Nephron progenitor cell (in vitro differentiated cells): ENCODE results near the gene CDH22.

ENCODE experiments used
- DNase-seq: peaks from one replicate; pipeline ENCODE4 v3.0.0; 2021
- H3K27ac Mint-ChIP-seq: 2 replicates; pipeline ENCODE4 v1.8.0; 2021; ENCODE audit warnings: mild to moderate bottlenecking, moderate library complexity, mixed read lengths
- H3K27me3 Mint-ChIP-seq: 2 replicates; pipeline ENCODE4 v1.8.0; 2021; ENCODE audit warnings: mild to moderate bottlenecking, low read depth, mixed read lengths; ENCODE audit not compliant: poor library complexity
- H3K36me3 Mint-ChIP-seq: 2 replicates; pipeline ENCODE4 v1.8.0; 2021; ENCODE audit warnings: low read depth, mixed read lengths
- H3K4me1 Mint-ChIP-seq: 2 replicates; pipeline ENCODE4 v1.8.0; 2021; ENCODE audit warnings: mixed read lengths
- H3K4me3 Mint-ChIP-seq: 2 replicates; pipeline ENCODE4 v1.8.0; 2021; ENCODE audit warnings: mild to moderate bottlenecking, moderate library complexity, mixed read lengths
- H3K9me3 Mint-ChIP-seq: 2 replicates; pipeline ENCODE4 v1.8.0; 2021; ENCODE audit warnings: mild to moderate bottlenecking, moderate library complexity, mixed read lengths
- TF ChIP-seq, protein P1 (sequence below): fragments of 200-600 bp; sonication (generic); IDR thresholded peaks from 2 replicates; pipeline ENCODE4 v1.5.0; 2021; ENCODE audit warnings: antibody characterized with exemption

CDH22 gene

DNA sequence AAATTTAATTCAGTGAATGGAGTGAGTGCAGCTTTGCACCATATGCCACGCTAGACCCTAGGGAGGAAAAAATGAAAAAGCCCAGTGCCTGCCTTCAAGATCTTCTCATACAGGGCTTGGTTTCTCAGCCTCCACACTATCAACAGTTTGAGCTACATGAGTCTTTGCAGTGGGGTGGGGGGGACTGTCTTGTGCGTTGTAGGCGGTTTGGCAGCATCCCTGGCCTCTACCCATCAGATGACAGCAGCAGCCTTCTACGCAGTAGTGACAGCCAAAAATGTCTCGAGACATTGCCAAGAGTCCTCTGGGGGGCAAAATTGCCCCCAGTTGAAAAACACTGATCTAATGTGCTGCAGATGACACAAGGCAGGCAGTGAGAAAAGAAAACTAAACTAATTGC, 6.2 kb downstream of the CDH22 start:
- no peaks in the 10 kb centered on the region for H3K36me3 Mint-ChIP-seq
- H3K4me1 Mint-ChIP-seq, result no peaks in the 10 kb centered on the region
- H3K27me3 Mint-ChIP-seq, result peaks cover 86% of the 10 kb centered on the region
- H3K9me3 Mint-ChIP-seq, result no peaks in the 10 kb centered on the region
- H3K27ac Mint-ChIP-seq, result no peak overlapping the region
- H3K4me3 Mint-ChIP-seq, result no peak overlapping the region
- DNase-seq, result no peak
- TF ChIP-seq, protein P1, sequence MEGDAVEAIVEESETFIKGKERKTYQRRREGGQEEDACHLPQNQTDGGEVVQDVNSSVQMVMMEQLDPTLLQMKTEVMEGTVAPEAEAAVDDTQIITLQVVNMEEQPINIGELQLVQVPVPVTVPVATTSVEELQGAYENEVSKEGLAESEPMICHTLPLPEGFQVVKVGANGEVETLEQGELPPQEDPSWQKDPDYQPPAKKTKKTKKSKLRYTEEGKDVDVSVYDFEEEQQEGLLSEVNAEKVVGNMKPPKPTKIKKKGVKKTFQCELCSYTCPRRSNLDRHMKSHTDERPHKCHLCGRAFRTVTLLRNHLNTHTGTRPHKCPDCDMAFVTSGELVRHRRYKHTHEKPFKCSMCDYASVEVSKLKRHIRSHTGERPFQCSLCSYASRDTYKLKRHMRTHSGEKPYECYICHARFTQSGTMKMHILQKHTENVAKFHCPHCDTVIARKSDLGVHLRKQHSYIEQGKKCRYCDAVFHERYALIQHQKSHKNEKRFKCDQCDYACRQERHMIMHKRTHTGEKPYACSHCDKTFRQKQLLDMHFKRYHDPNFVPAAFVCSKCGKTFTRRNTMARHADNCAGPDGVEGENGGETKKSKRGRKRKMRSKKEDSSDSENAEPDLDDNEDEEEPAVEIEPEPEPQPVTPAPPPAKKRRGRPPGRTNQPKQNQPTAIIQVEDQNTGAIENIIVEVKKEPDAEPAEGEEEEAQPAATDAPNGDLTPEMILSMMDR, result no peak

DNA sequence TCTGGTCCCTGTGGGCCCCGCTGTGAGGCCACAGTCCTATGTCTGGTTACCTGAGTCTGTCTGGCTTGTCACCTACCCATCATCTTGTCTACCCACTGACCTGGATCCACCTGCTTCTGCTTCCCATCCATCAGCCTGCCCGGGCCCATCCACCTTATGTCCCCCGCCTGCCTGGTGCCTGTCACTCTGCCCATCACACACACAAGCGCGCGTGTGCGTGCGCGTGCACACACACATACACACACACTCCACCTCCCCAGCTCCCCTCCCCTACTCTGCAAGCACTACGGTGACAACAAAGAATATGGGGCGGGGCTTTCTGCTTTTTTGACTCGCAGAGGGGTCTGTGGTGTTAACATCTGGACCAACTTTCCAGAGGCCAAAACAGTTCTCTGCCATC, 8.0 kb downstream of the CDH22 start:
- H3K9me3 Mint-ChIP-seq, result no peaks in the 10 kb centered on the region
- no peak overlapping the region for H3K27ac Mint-ChIP-seq
- H3K4me3 Mint-ChIP-seq, result no peak overlapping the region
- TF ChIP-seq, protein P1, result no peak
- H3K27me3 Mint-ChIP-seq, result peaks cover 86% of the 10 kb centered on the region
- no peaks in the 10 kb centered on the region for H3K4me1 Mint-ChIP-seq
- DNase-seq, result no peak
- H3K36me3 Mint-ChIP-seq, result no peaks in the 10 kb centered on the region

DNA sequence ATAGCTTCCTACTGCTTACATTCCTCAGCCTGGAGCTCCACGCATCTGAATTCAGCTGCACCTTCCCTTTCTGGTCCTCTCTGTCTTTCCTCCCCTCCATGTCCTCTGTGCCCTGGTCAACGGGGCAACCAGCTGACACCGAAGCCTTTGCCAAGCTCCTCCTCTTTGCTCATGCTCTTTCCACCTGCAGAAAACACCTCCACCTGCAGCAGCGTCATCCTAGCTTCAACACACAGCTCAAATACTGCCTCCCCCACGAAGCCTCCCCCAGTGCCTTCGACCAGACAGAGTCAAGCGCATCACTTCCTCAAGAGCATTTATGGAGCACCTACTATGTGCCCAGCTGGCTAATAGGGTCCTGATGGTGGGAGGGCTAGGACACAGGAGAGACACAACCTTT, 9.2 kb downstream of the CDH22 start:
- no peak for DNase-seq
- Mint-ChIP-seq H3K4me3 (no peak overlapping the region), H3K27ac (no peak overlapping the region), H3K9me3 (no peaks in the 10 kb centered on the region), H3K36me3 (no peaks in the 10 kb centered on the region), H3K27me3 (peaks cover 86% of the 10 kb centered on the region), H3K4me1 (no peaks in the 10 kb centered on the region)
- TF ChIP-seq, protein P1, result no peak

DNA sequence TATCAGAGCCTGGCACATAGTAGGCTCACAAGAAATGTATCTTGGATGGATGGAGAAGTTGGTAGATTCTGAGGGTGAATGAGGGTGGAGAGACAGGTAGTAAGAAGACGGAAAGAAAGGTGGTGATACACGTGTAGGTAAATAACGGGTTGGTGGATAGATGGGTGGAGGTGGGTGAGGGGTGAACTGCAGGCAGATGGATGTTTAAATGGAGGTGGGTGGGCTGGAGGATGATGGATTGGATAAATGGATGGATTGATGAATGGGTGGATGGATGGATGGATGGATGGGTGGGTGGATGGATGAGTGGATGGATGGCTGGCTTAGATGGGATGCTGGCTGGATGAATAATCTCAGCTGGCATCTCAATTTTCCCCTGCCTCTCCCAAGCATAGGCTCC, 9.9 kb downstream of the CDH22 start:
- Mint-ChIP-seq H3K27me3 (peaks cover 83% of the 10 kb centered on the region), H3K9me3 (no peaks in the 10 kb centered on the region), H3K27ac (no peak overlapping the region)

DNA sequence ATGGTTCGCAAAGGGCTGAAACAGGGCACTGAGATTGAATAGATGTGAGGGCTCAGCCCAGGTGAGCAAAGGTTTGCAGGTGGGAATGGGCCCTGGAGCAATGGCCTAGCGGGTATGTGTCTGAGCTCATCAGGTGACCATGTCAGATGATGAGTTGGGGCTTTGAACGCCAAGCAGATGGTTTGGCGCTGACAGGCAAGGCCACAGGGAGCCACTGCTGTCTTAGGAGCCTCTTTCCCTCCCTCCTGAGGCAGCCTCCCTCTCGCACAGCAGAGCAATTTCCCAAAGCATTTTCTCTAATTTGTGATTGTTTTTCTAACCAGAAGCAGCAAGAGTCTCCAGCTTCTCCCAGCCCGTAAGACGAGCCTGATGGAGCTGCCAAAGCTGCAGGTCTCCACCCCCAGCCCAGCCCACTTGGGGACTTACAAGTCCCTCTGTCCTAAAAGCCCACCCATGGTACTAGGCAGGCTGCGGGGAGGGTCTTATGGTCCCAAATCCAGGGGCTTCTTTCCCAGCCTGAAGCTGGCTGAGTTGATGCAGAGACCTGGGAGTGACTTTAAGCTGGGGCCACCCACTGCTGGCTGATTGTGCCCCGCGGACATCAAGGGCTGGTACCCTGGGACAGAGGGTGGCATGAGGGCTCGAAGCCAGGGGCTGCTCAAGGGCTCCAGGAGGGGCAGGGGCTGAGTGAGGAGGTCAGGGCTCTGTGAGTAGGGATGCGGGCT, 11.6 kb downstream of the CDH22 start:
- TF ChIP-seq, protein P1, result no peak
- no peak for DNase-seq
- Mint-ChIP-seq H3K4me1 (no peaks in the 10 kb centered on the region), H3K9me3 (no peaks in the 10 kb centered on the region), H3K27ac (no peak overlapping the region), H3K27me3 (peaks cover 79% of the 10 kb centered on the region), H3K4me3 (no peak overlapping the region), H3K36me3 (no peaks in the 10 kb centered on the region)

More for the DNA sequence above, 9.9 kb downstream of the CDH22 start:
- no peak for DNase-seq
- Mint-ChIP-seq H3K4me3 (no peak overlapping the region), H3K36me3 (no peaks in the 10 kb centered on the region), H3K4me1 (no peaks in the 10 kb centered on the region)
- TF ChIP-seq, protein P1, result no peak

DNA sequence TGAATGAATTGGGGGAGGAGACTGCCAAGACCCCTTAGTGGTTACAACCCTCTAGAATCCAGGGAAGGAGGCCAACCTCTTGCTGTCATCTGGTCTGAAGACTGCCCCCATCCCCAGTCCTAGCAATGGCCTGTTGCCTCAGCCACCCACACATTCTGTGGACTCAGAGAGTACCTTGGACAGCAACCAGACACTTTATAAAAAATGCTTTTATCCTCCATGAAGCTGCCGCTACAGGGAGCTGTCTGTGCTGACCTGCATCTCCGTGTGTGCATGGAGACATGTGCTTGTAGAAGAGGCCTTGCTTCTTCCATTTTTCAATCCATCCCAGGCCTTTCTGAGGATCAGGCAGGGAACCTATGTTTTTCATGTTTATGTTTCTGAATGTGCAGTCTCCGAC, 15.2 kb downstream of the CDH22 start:
- Mint-ChIP-seq H3K27me3 (peaks cover 68% of the 10 kb centered on the region), H3K9me3 (no peaks in the 10 kb centered on the region), H3K27ac (no peak overlapping the region), H3K36me3 (no peaks in the 10 kb centered on the region), H3K4me1 (no peaks in the 10 kb centered on the region), H3K4me3 (no peak overlapping the region)
- TF ChIP-seq, protein P1, result no peak
- peak; percentile 60 for DNase-seq
